Stimulated activated CD8-positive, alpha-beta memory T cell treated with anti-CD3 and anti-CD28 coated beads, Interleukin-7, amount 100 ng/mL, for 48 hours (primary cell): ENCODE measurements around the gene EIF4E3.

Experiments used
- DNase-seq, 2 donors: peaks; one replicate each; pipeline ENCODE4 v3.0.0-alpha.2; 2020; ENCODE audit warnings: low read depth in 1 of 2; ENCODE audit errors: extremely low read depth in 1 of 2

EIF4E3 gene

DNA sequence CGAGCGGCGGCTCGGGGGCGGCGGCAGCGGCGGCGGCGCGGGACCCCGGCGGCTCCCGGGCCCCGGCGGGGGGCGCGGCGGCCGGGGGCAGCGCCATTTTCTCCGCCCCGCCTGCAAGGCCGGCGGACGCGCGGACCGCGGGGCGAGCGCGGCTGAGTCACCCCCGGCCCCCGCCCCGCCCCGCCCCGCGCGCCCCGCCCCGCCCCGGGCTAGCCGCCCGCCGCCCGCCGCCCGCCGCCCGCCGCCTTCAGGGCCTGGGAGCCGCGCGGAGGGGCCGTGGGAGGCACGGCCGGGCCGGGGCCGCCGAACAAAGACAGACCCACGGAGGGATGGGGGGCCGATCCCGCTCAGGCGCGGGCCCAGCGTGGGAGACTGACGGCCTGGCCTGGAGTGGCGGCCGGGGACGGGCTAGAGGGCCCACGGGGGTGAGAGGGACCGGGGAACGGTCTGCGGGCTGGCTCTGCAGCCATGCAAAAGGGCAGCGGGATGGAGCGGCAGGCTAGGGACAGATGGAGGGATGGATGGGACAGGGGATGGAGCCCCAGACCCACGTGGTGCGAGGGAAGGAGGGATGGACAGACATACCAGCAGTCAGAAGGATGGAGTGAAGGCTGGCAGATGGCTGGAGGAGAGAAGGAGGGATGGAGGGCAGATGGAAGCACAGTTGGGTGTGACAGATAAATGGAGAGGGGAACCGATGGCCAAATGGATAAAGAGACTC is at the start of gene EIF4E3:
Gene EIF4E3, minus strand, starts transcription at position 132 of the 721 bp plus-strand sequence. Its CDS starts 35 bp downstream, at position 97.
- DNase-seq: no peak

- no peak for DNase-seq
These were observed 46.7 kb upstream of the EIF4E3 start for GRCh38 chr3:71771884-71772283.

DNA sequence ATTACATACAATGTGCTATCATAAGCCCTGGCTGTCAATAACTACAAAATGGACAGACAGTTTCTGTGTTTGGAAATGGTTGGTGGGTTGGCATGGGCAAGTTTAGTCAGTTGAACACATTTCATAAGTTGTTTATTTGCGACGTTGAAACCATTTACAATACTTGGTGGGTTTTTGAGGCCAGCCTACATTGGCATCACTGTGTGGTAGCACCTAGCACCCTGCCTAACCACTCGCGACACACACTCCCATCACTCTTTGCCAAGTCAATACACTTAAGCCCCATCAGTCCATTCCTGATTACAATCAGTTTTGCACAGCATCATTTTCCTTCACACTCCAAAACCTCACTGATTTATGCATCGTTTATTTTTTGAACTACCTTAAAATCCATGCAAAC is 45.9 kb upstream of the EIF4E3 start:
- DNase-seq: no peak

DNA sequence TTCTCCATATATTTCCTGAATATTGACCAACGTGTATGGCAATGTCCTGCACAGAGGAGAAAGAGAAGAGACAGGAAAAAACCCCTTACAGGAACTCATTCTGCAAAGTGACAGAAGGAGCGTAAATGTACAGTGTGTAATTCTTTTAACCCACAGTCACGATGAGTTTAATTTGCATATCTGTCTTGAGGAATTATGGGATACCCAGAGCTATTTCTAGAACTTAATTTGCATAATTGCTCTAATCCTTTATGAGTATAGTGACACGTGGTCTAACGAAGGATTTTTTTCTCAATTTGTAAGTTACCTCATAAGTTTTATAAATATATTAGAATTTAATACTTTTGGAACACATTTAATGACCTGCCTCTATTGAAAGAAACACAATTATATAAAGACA is 38.2 kb upstream of the EIF4E3 start:
- no peak for DNase-seq

DNA sequence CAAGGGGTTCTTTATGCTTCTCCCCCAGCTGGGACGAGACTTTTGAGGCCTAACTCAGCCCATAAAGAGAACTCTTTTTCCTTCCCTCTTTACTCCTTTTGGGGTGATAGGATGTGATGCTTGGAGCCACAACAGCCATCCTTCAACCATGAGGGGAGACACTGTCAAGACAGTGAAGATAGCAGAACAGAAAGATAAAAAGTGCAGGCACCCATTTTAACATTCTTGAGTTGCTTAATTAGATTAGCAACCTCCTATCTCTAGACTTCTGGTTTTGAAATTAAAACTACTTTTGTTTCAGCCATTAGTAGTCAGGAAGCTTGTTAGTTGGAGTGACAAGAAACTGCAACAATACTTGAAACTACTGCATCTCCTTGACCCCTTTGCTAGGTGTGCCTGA is 34.9 kb upstream of the EIF4E3 start:
- no peak for DNase-seq

GRCh38 chr3:71759401-71759800 is 34.2 kb upstream of the EIF4E3 start:
- no peak for DNase-seq

DNA sequence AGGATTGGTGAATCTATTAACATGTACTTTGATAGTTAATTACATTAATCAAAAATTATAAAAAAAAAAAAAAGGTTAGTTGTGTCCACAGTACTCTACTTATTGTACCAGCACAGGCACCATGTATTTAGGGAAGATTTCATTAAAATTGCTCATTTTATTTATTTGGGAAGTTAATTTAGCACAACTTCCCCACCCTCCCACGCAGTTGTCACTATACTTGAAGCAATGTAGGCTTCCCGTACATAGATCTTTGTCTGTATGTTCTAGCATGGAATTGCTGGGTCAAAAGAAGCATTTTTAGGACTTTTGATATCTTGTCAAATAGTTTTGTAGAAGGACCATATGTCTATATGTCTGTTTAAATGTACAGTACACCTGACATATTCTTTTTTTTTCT is 32.9 kb upstream of the EIF4E3 start:
- no peak for DNase-seq

DNA sequence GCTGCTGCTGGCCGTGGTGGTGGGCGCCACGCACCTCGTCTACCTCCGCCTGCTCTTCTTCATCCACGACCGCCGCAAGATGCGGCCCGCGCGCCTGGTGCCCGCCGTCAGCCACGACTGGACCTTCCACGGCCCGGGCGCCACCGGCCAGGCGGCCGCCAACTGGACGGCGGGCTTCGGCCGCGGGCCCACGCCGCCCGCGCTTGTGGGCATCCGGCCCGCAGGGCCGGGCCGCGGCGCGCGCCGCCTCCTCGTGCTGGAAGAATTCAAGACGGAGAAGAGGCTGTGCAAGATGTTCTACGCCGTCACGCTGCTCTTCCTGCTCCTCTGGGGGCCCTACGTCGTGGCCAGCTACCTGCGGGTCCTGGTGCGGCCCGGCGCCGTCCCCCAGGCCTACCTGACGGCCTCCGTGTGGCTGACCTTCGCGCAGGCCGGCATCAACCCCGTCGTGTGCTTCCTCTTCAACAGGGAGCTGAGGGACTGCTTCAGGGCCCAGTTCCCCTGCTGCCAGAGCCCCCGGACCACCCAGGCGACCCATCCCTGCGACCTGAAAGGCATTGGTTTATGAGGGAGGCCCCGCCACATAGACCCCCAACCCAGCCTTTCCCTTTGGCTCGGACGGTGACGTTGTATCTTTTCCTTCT is 29.5 kb upstream of the EIF4E3 start:
- DNase-seq: no peak

- DNase-seq: no peak
These were observed 28.8 kb upstream of the EIF4E3 start, which contains the start of gene GPR27 for GRCh38 chr3:71753701-71754609. TSS of gene GPR27 (plus strand) at chr3:71753855. CDS start at chr3:71754050, 195 bp downstream.

- no peak for DNase-seq
These were observed 27.9 kb upstream of the EIF4E3 start for GRCh38 chr3:71752831-71753700.

- DNase-seq: no peak
These were observed 26.4 kb upstream of the EIF4E3 start for GRCh38 chr3:71751602-71752001.

- no peak for DNase-seq
These were observed 19.5 kb upstream of the EIF4E3 start for GRCh38 chr3:71744738-71745137.

- no peak for DNase-seq
These were observed 17.4 kb upstream of the EIF4E3 start for GRCh38 chr3:71742621-71743020.

DNA sequence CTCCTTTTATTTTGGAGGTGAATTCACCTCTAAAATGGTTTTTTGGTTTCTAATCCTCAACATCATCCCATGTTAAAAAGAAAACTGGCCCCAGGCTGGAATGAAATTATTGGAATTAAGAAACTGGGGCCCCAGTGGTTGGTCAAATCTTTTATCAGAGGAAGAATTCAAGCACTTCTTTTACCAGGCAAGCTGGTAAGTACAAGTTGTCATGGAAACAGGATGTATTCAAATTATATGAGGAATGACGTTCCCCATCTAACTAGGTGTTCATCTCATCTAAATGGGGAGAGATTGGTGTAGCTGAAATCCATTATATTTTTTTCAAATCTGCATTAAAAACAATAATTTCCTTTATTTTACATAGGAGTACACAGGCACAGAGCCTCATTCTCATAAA is 9.7 kb upstream of the EIF4E3 start:
- DNase-seq: no peak

DNA sequence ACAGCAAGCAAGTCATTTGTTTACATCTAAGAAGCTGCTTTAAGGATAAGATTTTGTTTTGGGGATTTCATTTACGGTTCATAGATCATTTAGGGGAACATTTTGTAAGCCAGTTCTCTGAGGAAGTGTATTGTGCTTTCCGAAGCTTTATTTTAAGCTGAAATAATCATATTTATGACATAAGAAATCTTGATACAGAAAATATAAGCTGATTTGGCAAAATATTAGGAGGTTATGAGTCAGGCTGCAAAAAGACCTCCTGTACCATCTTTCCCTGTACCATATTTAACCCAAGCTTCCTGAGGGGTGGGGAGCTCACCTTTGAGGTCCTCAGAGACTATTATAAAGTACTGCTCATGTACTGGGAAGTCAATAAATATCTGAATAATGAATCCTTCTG is 8.1 kb upstream of the EIF4E3 start:
- no peak for DNase-seq

- no peak for DNase-seq
These were observed 7.4 kb upstream of the EIF4E3 start for GRCh38 chr3:71732637-71733036.

GRCh38 chr3:71728632-71729342 is 3.6 kb upstream of the EIF4E3 start:
- no peak for DNase-seq

- no peak for DNase-seq
These were observed 944 bp upstream of the EIF4E3 start for GRCh38 chr3:71726146-71726545.

DNA sequence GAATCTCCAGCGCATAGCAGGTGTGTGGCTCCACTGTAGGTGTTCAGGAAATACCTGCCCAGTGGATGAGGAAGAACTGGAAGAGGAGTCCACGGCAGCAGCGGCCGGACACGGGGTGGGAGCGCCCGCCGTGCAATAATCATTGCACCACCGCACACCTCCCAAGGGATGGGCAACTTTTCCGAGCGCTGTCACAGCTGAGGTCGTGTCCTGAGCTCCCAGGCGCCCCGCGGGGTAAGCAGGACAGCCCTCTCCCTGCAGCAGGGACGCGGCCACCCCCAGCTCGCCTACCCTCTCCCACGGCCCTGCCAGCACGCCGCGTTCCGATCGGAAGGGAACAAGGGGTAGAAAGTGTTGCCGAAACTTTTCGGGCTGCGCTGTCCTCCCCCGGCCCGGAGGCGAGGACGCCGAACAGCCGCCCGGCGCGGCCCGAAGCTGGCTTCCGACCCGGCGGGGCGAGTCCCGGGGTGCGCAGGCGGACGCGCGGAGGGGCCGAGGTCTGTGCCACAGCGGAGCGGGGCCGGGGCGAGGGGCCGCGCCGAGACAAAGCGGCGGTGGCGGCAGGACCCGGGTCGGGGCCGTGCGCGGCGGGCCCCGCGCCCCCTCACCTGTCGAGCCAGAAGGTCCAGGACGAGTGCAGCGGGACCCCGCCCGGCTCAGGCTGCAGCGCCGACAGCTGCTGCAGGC is 475 bp downstream of the EIF4E3 start:
- DNase-seq: no peak

- no peak for DNase-seq
These were observed 1.1 kb downstream of the EIF4E3 start for GRCh38 chr3:71724171-71724453.
